Measurements from ENCODE around the gene DGKH. TPM values are rescaled to one million over a fixed set of nuclear protein-coding genes. Genes with fewer than 3 reads are reported as not detected.
A peak's percentile ranks its signal among the peaks of the same experiment; 100 is the strongest.

The DGKH gene
- total and polyA plus RNA-seq, 2 donors from 2014 or later = 1.7 to 28.8 TPM

GRCh38 chr13:42272804-42273175 is 224.3 kb downstream of the DGKH start:
- Histone ChIP-seq H3K9me3 (ENCODE audit: control insufficient read depth in 2 of 3, insufficient read depth in 1 of 3, low read length in 3 of 3) (no peaks in the 10 kb centered on the region), H3K27me3 (ENCODE audit: control insufficient read depth, insufficient read depth, low read length) (no peaks in the 10 kb centered on the region), H3K36me3 (ENCODE audit: control insufficient read depth in 2 of 3, insufficient read depth in 3 of 3, low read length in 3 of 3) (no peaks in the 10 kb centered on the region), H3K27ac (ENCODE audit: low read depth in 2 of 2, low read length in 2 of 2) (no peak overlapping the region), H3K4me3 (ENCODE audit: low read length in 3 of 3) (peak overlapping the region; percentile 53 to 85 (median 55)), H3K9ac (ENCODE audit: low read length in 3 of 3) (peak overlapping the region; percentile 24 to 79 (median 73)), H3K4me1 (ENCODE audit: control insufficient read depth in 2 of 3, insufficient read depth in 2 of 3, low read depth in 1 of 3, low read length in 3 of 3) (peaks cover 0 to 5% (median 4%) of the 10 kb centered on the region in 3 donors)
- FAIRE-seq (no peak), DNase-seq (no peak)
- intact Hi-C loops (cut with DNase I) = no loop called here
- TF ChIP-seq, protein P1, sequence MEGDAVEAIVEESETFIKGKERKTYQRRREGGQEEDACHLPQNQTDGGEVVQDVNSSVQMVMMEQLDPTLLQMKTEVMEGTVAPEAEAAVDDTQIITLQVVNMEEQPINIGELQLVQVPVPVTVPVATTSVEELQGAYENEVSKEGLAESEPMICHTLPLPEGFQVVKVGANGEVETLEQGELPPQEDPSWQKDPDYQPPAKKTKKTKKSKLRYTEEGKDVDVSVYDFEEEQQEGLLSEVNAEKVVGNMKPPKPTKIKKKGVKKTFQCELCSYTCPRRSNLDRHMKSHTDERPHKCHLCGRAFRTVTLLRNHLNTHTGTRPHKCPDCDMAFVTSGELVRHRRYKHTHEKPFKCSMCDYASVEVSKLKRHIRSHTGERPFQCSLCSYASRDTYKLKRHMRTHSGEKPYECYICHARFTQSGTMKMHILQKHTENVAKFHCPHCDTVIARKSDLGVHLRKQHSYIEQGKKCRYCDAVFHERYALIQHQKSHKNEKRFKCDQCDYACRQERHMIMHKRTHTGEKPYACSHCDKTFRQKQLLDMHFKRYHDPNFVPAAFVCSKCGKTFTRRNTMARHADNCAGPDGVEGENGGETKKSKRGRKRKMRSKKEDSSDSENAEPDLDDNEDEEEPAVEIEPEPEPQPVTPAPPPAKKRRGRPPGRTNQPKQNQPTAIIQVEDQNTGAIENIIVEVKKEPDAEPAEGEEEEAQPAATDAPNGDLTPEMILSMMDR (IDR thresholded peaks at IDR 0.05; ENCODE audit: borderline replicate concordance, extremely low read depth, insufficient read depth) = no peak

DNA sequence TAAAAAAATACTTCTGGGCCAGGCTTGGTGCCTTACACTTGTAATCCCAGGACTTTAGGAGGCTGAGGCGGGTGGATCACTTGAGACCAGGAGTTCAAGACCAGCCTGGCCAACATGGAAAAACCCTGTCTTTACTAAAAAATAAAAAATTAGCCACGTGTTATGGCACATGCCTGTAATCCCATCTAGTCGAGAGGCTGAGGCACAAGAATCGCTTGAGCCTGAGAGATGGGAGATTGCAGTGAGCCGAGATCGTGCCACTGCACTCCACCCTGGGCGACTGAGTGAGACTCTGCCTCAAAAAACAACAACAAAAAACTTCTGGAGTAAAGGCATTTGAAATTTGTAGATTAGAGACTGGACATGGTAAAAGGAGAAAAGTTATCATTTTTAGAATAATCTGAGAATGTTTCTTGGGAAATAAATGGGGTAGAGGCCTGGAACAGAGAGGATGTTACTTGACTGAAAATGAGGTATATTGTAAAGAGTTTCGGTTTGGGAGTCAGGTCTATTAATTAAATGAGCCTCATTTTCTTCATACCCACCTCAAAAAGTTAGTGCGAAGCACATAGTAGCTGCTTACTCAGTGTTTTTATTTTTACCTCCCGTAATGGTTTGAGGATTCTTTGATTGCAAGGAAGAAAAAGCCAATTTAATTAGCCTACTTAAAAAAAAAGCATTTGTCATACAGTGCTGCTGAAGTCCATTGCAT is 226.1 kb downstream of the DGKH start:
- Histone ChIP-seq H3K36me3 (ENCODE audit: control insufficient read depth in 2 of 3, insufficient read depth in 3 of 3, low read length in 3 of 3) (no peaks in the 10 kb centered on the region), H3K9ac (ENCODE audit: low read length in 3 of 3) (no peak overlapping the region), H3K4me3 (ENCODE audit: low read length in 3 of 3) (no peak overlapping the region), H3K9me3 (ENCODE audit: control insufficient read depth in 2 of 3, insufficient read depth in 1 of 3, low read length in 3 of 3) (no peaks in the 10 kb centered on the region), H3K4me1 (ENCODE audit: control insufficient read depth in 2 of 3, insufficient read depth in 2 of 3, low read depth in 1 of 3, low read length in 3 of 3) (peaks cover 0 to 5% (median 0%) of the 10 kb centered on the region in 3 donors), H3K27ac (ENCODE audit: low read depth in 2 of 2, low read length in 2 of 2) (no peak overlapping the region), H3K27me3 (ENCODE audit: control insufficient read depth, insufficient read depth, low read length) (no peaks in the 10 kb centered on the region)
- intact Hi-C loops (cut with DNase I) = no loop called here
- no peak for FAIRE-seq
- TF ChIP-seq, protein P1 (IDR thresholded peaks at IDR 0.05; ENCODE audit: borderline replicate concordance, extremely low read depth, insufficient read depth) = no peak
- no peak for DNase-seq

GRCh38 chr13:42275098-42275471 is 226.6 kb downstream of the DGKH start:
- no peak overlapping the region for H3K27ac ChIP-seq (ENCODE audit: low read depth in 2 of 2, low read length in 2 of 2)
- peaks cover 0 to 5% (median 0%) of the 10 kb centered on the region in 3 donors for H3K4me1 ChIP-seq (ENCODE audit: control insufficient read depth in 2 of 3, insufficient read depth in 2 of 3, low read depth in 1 of 3, low read length in 3 of 3)
- FAIRE-seq = no peak
- H3K9me3 ChIP-seq (ENCODE audit: control insufficient read depth in 2 of 3, insufficient read depth in 1 of 3, low read length in 3 of 3) = no peaks in the 10 kb centered on the region
- H3K9ac ChIP-seq (ENCODE audit: low read length in 3 of 3) = no peak overlapping the region
- no peak overlapping the region for H3K4me3 ChIP-seq (ENCODE audit: low read length in 3 of 3)
- no peaks in the 10 kb centered on the region for H3K27me3 ChIP-seq (ENCODE audit: control insufficient read depth, insufficient read depth, low read length)
- no peak for DNase-seq
- intact Hi-C loops (cut with DNase I) = no loop called here
- TF ChIP-seq, protein P1 (IDR thresholded peaks at IDR 0.05; ENCODE audit: borderline replicate concordance, extremely low read depth, insufficient read depth) = no peak
- H3K36me3 ChIP-seq (ENCODE audit: control insufficient read depth in 2 of 3, insufficient read depth in 3 of 3, low read length in 3 of 3) = no peaks in the 10 kb centered on the region
